ENCODE measurements around the gene NFKBIB.

GRCh38 chr19:38890686-38891085 lies 9.1 kb upstream of the NFKBIB start:
- no peak for TF ChIP-seq CTCF (IDR thresholded peaks at IDR 0.05; ENCODE audit: low read depth, low read length)
- no peak for TF ChIP-seq EZH2phosphoT487 (IDR thresholded peaks at IDR 0.05; ENCODE audit: low read depth)
